HG02798 (cell line): ENCODE measurements around the gene PTPRF.

Experiments
- ATAC-seq: cut with Tn5 transposase; IDR thresholded peaks from one replicate; pipeline ENCODE4 v1.9.1; 2021; ENCODE audit warnings: mild to moderate bottlenecking; ENCODE audit not compliant: unreplicated experiment, poor library complexity

The PTPRF gene

GRCh38 chr1:43549921-43550597 lies 19.4 kb downstream of the PTPRF start:
- peak; percentile 36 for ATAC-seq

- no peak for ATAC-seq
Observed at GRCh38 chr1:43550598-43551246, 20.0 kb downstream of the PTPRF start.

- ATAC-seq = no peak
Observed at GRCh38 chr1:43551396-43551888, 20.8 kb downstream of the PTPRF start.

- no peak for ATAC-seq
Observed at GRCh38 chr1:43552059-43552742, 21.5 kb downstream of the PTPRF start.

GRCh38 chr1:43552813-43553212 lies 22.1 kb downstream of the PTPRF start:
- no peak for ATAC-seq

GRCh38 chr1:43554444-43554992 lies 23.8 kb downstream of the PTPRF start:
- ATAC-seq = no peak

GRCh38 chr1:43556782-43557181 lies 26.1 kb downstream of the PTPRF start:
- no peak for ATAC-seq

GRCh38 chr1:43557744-43558245 lies 27.1 kb downstream of the PTPRF start:
- ATAC-seq = no peak

GRCh38 chr1:43558346-43558841 lies 27.7 kb downstream of the PTPRF start:
- ATAC-seq = no peak

GRCh38 chr1:43559714-43560113 lies 29.0 kb downstream of the PTPRF start:
- no peak for ATAC-seq

- no peak for ATAC-seq
Observed at GRCh38 chr1:43560286-43560685, 29.6 kb downstream of the PTPRF start.

GRCh38 chr1:43563876-43564539 lies 33.3 kb downstream of the PTPRF start:
- no peak for ATAC-seq

- ATAC-seq = no peak
Observed at GRCh38 chr1:43564551-43565348, 34.1 kb downstream of the PTPRF start.

GRCh38 chr1:43565600-43566360 lies 35.1 kb downstream of the PTPRF start:
- no peak for ATAC-seq

GRCh38 chr1:43566382-43567044 lies 35.8 kb downstream of the PTPRF start:
- ATAC-seq = no peak

- ATAC-seq = no peak
Observed at GRCh38 chr1:43569175-43569574, 38.5 kb downstream of the PTPRF start.

- ATAC-seq = no peak
Observed at GRCh38 chr1:43570277-43570676, 39.6 kb downstream of the PTPRF start.

- no peak for ATAC-seq
Observed at GRCh38 chr1:43570715-43571114, 40.0 kb downstream of the PTPRF start.
